A549 (cell line): ENCODE results near the gene VPS72. TPM values are rescaled to one million over a fixed set of nuclear protein-coding genes. Genes with fewer than 3 reads are reported as not detected.

Source experiments
- ATAC-seq, 2 experiments: fragments of 200-7000 bp in 1 of 2; fragments of >200 bp in 1 of 2; cut with Nextera tagmentation in 1 of 2; cut with Tn5 transposase in 1 of 2; 3 replicates each; pipeline versions ENCODE4 v1.8.0 to v1.9.1; 2018 to 2020; ENCODE audit warnings: mild to moderate bottlenecking in 1 of 2, moderate library complexity in 1 of 2
- CTCF ChIA-PET: fragments of 300-600 bp; sonication (Branson Sonifier 250); formaldehyde crosslinking; extraction: SDS; loops from one replicate; lab custom pipeline; 2021; ENCODE audit warnings: antibody characterized with exemption, inconsistent platforms; lab: Yijun Ruan, JAX
- POLR2A ChIA-PET: fragments of 350-600 bp; formaldehyde crosslinking; extraction: SDS; loops from one replicate; lab custom pipeline; 2021; ENCODE audit warnings: antibody characterized with exemption, inconsistent platforms; lab: Yijun Ruan, JAX
- DNase-seq, 2 experiments: peaks; one replicate each; pipeline versions ENCODE4 v3.0.0 to v3.0.0-alpha.2; 2011 to 2016; ENCODE audit warnings: low read depth in 1 of 2, low spot score in 1 of 2
- FAIRE-seq: peaks from 2 replicates; lab custom pipeline; 2011; peaks lifted over from hg19 to GRCh38; lab: Jason Lieb, UNC
- H3K27ac ChIP-seq, 2 experiments: fragments of >200 bp; sonication (Bioruptor Twin); formaldehyde crosslinking; 3 replicates each; pipeline ENCODE4 v1.5.1; 2016 to 2017
- H3K4me1 ChIP-seq: fragments of >200 bp; sonication (Bioruptor Twin); formaldehyde crosslinking; 3 replicates; pipeline ENCODE4 v1.6.1; 2016
- H3K4me2 ChIP-seq: fragments of >200 bp; sonication (Bioruptor Twin); formaldehyde crosslinking; 3 replicates; pipeline ENCODE4 v1.6.1; 2016
- H3K4me3 ChIP-seq: fragments of >200 bp; sonication (Bioruptor Twin); formaldehyde crosslinking; 3 replicates; pipeline ENCODE4 v1.5.1; 2016
- H3K9me3 ChIP-seq: fragments of >200 bp; sonication (Bioruptor Twin); formaldehyde crosslinking; 3 replicates; pipeline ENCODE4 v1.6.1; 2016
- ATOH8 ChIP-seq: fragments of 250-450 bp; sonication (Bioruptor Pico); IDR thresholded peaks from 2 replicates; pipeline ENCODE4 v1.5.0; 2020; ENCODE audit warnings: low read depth, mild to moderate bottlenecking, moderate library complexity
- BCL3 ChIP-seq: fragments of >200 bp; sonication (Bioruptor Twin); formaldehyde crosslinking; IDR thresholded peaks from 3 replicates; pipeline ENCODE4 v1.6.1; 2016
- ELK1 ChIP-seq: fragments of 150-350 bp; IDR thresholded peaks from 2 replicates; pipeline ENCODE4 v1.6.1; 2014; ENCODE audit warnings: low read depth, mild to moderate bottlenecking, low read length
- FOXS1 ChIP-seq: fragments of 250-450 bp; sonication (Bioruptor Pico); IDR thresholded peaks from 2 replicates; pipeline ENCODE4 v1.5.0; 2020; ENCODE audit warnings: mild to moderate bottlenecking, moderate library complexity
- GATA3 ChIP-seq: IDR thresholded peaks from 2 replicates; pipeline ENCODE4 v1.6.1; 2012; ENCODE audit warnings: borderline replicate concordance
- HDAC2 ChIP-seq: fragments of 200-600 bp; sonication (generic); IDR thresholded peaks from 2 replicates; pipeline ENCODE4 v1.6.1; 2016
- HES2 ChIP-seq: fragments of >200 bp; sonication (Bioruptor Twin); formaldehyde crosslinking; IDR thresholded peaks from 2 replicates; pipeline ENCODE4 v1.6.1; 2016
- HOXB5 ChIP-seq: fragments of 250-450 bp; sonication (Bioruptor Pico); IDR thresholded peaks from 2 replicates; pipeline ENCODE4 v1.5.0; 2020; ENCODE audit warnings: mild to moderate bottlenecking, moderate library complexity
- JUN ChIP-seq, 2 experiments: fragments of >200 bp; sonication (Bioruptor Twin); formaldehyde crosslinking; IDR thresholded peaks; 2 replicates in 1 of 2; 3 replicates in 1 of 2; pipeline ENCODE4 v1.6.1; 2016 to 2017
- MAFK ChIP-seq: fragments of 450-650 bp; IDR thresholded peaks from 2 replicates; pipeline ENCODE4 v1.6.1; 2014; ENCODE audit not compliant: partially characterized antibody
- NFE2L2 ChIP-seq: fragments of 150-350 bp; conservative IDR thresholded peaks from 2 replicates; pipeline ENCODE4 v1.6.1; 2014; ENCODE audit warnings: low read length
- NPAS2 ChIP-seq: fragments of 250-450 bp; sonication (Bioruptor Pico); IDR thresholded peaks from 2 replicates; pipeline ENCODE4 v1.8.0; 2022; ENCODE audit warnings: mild to moderate bottlenecking, moderate library complexity, borderline replicate concordance
- POLR2A ChIP-seq: IDR thresholded peaks from 2 replicates; pipeline ENCODE4 v1.6.1; 2012; ENCODE audit warnings: mild to moderate bottlenecking, low read length
- POLR2AphosphoS2 ChIP-seq: conservative IDR thresholded peaks from 2 replicates; pipeline ENCODE4 v1.6.1; 2012; ENCODE audit warnings: low read length, improper control_type of control experiment, inconsistent platforms
- RNF2 ChIP-seq: fragments of 200-600 bp; sonication (generic); IDR thresholded peaks from 2 replicates; pipeline ENCODE4 v1.6.1; 2016; ENCODE audit warnings: low read depth, mild to moderate bottlenecking, antibody characterized with exemption, moderate library complexity, borderline replicate concordance
- SMC3 ChIP-seq: fragments of >200 bp; sonication (Bioruptor Twin); formaldehyde crosslinking; IDR thresholded peaks from 3 replicates; pipeline ENCODE4 v1.6.1; 2018; ENCODE audit warnings: inconsistent platforms
- TFCP2L1 ChIP-seq: fragments of 250-450 bp; sonication (Bioruptor Pico); IDR thresholded peaks from 2 replicates; pipeline ENCODE4 v1.5.0; 2021; ENCODE audit warnings: mild to moderate bottlenecking
- TP53 ChIP-seq: fragments of 250-450 bp; sonication (Bioruptor Pico); IDR thresholded peaks from 2 replicates; pipeline ENCODE4 v1.5.0; 2021; ENCODE audit warnings: mild to moderate bottlenecking, moderate library complexity
- ZC3H11A ChIP-seq: fragments of 450-650 bp; IDR thresholded peaks from 2 replicates; pipeline ENCODE4 v1.6.1; 2014; ENCODE audit warnings: antibody characterized with exemption, mild to moderate bottlenecking
- ZFP36 ChIP-seq: fragments of 450-650 bp; IDR thresholded peaks from 2 replicates; pipeline ENCODE4 v1.6.1; 2014; ENCODE audit warnings: borderline replicate concordance; ENCODE audit not compliant: partially characterized antibody
- WGBS: methylation state at CpG from one replicate; pipeline ENCODE4 v1.1.6; 2017; ENCODE audit errors: missing lambda C conversion rate; 5-methylcytosine and 5-hydroxymethylcytosine counted together
- polyA plus RNA-seq, 4 experiments: library from polyadenylated mRNA; depleted of rRNA in 3 of 4; stranded (reverse); fragments of >200 nt; fragmentation: RNase III in 1 of 4; extraction: RNeasy Plus Mini Kit Qiagen cat#74134 plus additional on column Dnase treatment in 1 of 4; gene quantifications; 2 replicates in 3 of 4; 3 replicates in 1 of 4; pipeline ENCODE4 v1.2.3, GENCODE V29; 2011 to 2017

The VPS72 gene
- polyA plus RNA-seq, 2 of the 4 experiments (the other 2 are of a cell fraction) = 50.8 to 81.2 TPM

GRCh38 chr1:151222130-151222529 is 32.1 kb upstream of the VPS72 start:
- DNase-seq = no peak
- no peak for ATAC-seq
- Histone ChIP-seq H3K4me1 (peaks cover 9% of the 10 kb centered on the region), H3K27ac (no peak overlapping the region), H3K9me3 (no peaks in the 10 kb centered on the region), H3K4me2 (no peak overlapping the region), H3K4me3 (no peak overlapping the region)
- no peak for TF ChIP-seq HDAC2
- TF ChIP-seq POLR2A = no peak
- no peak for TF ChIP-seq ATOH8 (CRISPR knock-in tag)
- no peak for TF ChIP-seq SMC3
- no peak for TF ChIP-seq HES2
- no peak for TF ChIP-seq TP53 (CRISPR knock-in tag)
- TF ChIP-seq HOXB5 = no peak
- TF ChIP-seq ZFP36 = no peak
- no peak for TF ChIP-seq TFCP2L1
- TF ChIP-seq ZC3H11A = no peak
- TF ChIP-seq ELK1 = no peak
- TF ChIP-seq GATA3 = no peak
- TF ChIP-seq MAFK = no peak
- TF ChIP-seq BCL3 = no peak
- TF ChIP-seq NFE2L2 = no peak
- ChIA-PET POLR2A (no interaction called here), CTCF (interaction anchor here (0.7 to 1.2 kb wide), 2 partner anchors 9 to 21 kb away, joined by 3 read pairs; no protein-coding TSS in a partner anchor)
- no peak for FAIRE-seq
- 81% methylated on average over 4 of the region's 4 CpGs for WGBS

GRCh38 chr1:151221616-151222015 is 31.6 kb upstream of the VPS72 start:
- no peak overlapping the region for H3K4me3 ChIP-seq
- no peak overlapping the region for H3K27ac ChIP-seq
- POLR2A ChIA-PET = no interaction called here
- H3K4me1 ChIP-seq = peaks cover 9% of the 10 kb centered on the region
- FAIRE-seq (no peak), DNase-seq (no peak)
- TF ChIP-seq HDAC2 (no peak), NPAS2 (CRISPR knock-in tag) (no peak), TFCP2L1 (no peak), POLR2AphosphoS2 (no peak)
- TF ChIP-seq, all 56 proteins: peak for 0
- no peak for ATAC-seq
- CTCF ChIA-PET = interaction anchor here (1.2 kb wide), 1 partner anchor 9 kb away, joined by 3 read pairs; no protein-coding TSS in a partner anchor
- no peaks in the 10 kb centered on the region for H3K9me3 ChIP-seq
- 83% methylated on average over 1 of the region's 1 CpG for WGBS
- H3K4me2 ChIP-seq = no peak overlapping the region

GRCh38 chr1:151213560-151213959 is 23.6 kb upstream of the VPS72 start:
- WGBS = 77% methylated on average over 2 of the region's 2 CpGs
- ATAC-seq (no peak), DNase-seq (no peak), FAIRE-seq (no peak)
- ChIA-PET POLR2A (no interaction called here), CTCF (interaction anchor here (0.8 to 3.5 kb wide), 3 partner anchors 9 to 38 kb away, joined by 3 to 9 read pairs (median 6); no protein-coding TSS in a partner anchor)
- H3K4me2 ChIP-seq = no peak overlapping the region
- H3K27ac ChIP-seq = no peak overlapping the region
- H3K4me3 ChIP-seq = no peak overlapping the region
- H3K4me1 ChIP-seq = peaks cover 4% of the 10 kb centered on the region; the same call in 1 of the 3 replicates
- no peaks in the 10 kb centered on the region for H3K9me3 ChIP-seq
- TF ChIP-seq RNF2 = no peak
- TF ChIP-seq FOXS1 (CRISPR knock-in tag) = no peak
- no peak for TF ChIP-seq JUN (IDR thresholded peaks at IDR 0.05)
- no peak for TF ChIP-seq MAFK
